ENCODE measurements around the gene MDK.

MDK gene

DNA sequence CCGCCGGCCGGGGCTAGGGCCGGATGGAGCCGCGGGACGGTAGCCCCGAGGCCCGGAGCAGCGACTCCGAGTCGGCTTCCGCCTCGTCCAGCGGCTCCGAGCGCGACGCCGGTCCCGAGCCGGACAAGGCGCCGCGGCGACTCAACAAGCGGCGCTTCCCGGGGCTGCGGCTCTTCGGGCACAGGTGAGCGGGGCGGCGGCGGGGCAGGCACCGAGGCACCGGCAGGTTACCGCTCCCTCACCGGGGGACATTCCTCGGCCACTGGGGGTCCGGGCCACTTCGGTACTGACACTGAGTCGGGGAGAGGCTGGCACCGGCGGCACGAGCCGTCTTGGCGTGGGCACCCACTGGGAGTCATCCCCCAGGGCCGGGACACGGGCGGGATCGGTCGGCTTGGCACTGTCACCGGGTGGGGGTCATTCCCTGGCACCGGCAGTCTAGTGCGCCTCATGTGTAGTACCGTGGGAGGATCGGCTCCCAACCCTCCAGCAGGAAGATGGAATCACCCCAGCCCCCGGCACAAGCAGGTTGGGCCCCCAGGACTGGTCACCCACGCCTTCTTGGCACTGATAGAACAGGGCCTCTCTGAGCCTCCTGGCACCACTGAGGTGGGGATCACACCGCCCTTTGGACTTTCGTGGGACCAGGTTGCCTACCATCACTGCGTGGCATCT, 33.7 kb upstream of the MDK start:
- no peak for DNase-seq (ENCODE audit: low read depth)

DNA sequence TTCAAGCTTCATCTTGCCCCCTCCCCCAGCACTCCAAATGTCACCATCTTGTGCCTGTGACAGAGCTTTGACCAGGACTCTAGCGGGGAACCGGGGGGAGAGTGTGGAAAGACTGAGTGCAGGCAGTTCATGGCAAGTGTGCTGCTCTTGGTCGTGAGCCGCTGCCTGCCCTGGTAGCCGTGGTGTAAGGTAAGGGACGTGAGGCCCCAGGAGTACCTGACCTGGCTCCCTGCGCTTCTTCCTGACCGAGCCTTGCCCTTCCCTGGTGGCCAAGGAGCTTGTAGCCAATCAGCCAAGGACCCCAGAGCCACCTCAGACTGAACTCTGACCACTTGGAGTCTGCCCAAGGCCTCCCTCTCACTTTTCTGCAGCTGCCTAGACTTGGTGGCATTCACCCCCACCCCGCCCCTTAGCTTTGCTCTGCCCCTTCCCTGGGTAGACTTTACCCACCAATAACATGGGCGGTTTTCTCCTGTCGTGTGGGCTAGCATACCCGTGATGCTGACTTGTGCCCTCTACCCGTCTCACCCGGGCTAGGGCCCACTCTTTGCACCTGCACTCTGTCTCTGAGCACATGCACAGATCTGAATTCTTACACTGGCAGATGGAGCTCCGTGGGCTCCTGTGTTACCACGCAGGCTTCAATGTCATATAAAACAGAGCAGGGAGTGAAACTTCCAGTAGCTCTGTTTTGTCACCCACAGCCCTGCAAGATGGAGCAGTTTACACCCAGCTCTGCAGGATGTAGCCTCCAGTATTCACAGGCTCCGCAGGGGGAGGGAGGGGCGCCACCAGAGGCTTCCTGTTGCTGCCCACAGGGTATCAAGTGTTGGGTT, 32.7 kb upstream of the MDK start:
- DNase-seq (ENCODE audit: low read depth): no peak

DNA sequence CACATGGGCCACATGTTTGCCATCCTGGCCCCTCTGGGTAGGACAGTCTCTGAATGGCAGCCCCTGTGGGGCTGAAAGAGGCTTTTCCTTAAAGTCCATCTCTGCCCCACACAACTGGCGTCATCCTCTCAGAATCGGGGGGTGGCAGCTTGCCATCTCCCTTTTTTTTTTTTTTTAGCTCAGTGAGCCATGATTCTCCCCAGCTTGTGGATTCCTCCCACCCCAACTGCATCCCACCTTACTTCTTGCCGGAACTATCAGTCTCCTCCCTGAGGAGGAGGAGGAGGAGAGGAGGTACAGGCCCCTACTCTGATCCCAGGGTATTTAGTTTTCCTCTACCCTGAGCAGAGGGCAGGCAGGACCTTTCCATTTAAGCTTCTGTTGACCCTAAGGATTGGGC, 30.8 kb upstream of the MDK start:
- DNase-seq (ENCODE audit: low read depth): no peak

DNA sequence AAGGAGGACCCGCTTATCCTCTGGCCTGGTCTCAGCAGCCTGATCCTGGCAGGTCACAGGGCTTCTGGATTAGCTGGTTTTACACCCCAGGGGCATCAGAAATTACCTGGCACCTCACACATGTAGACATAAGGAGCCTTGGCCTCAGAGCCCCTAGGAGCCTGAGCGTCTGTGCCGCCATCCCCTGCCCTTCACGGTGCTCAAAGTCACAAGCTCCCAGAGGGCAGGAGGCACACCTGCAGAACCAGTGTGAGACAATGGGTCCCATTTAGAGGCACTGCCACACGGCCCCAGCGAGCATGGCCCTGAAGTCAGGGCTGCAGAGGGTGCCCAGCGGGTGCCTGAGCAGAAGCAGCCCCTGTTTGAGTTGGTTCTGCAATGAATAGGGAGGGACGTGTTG, 30.3 kb upstream of the MDK start:
- no peak for DNase-seq (ENCODE audit: low read depth)

DNA sequence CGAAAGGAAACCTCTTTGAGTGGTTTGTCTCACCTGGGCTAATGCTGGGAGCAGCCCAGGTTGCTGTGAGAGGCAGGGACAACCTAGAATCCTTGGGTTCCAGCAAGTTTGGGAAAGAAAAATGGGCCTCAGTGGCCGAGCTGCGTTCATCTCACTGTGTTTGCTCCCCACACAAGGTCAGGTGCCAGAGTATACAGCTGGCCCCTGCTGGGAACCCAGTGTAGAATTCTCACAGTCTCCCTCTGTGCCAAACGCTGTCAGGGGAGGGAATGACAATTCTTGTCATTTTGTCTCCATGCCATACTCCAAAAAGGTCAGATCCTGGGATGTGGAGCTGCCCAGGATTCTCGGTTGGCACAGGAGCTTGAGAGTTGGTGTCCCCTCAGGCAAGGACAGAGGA, 29.9 kb upstream of the MDK start:
- no peak for DNase-seq (ENCODE audit: low read depth)

DNA sequence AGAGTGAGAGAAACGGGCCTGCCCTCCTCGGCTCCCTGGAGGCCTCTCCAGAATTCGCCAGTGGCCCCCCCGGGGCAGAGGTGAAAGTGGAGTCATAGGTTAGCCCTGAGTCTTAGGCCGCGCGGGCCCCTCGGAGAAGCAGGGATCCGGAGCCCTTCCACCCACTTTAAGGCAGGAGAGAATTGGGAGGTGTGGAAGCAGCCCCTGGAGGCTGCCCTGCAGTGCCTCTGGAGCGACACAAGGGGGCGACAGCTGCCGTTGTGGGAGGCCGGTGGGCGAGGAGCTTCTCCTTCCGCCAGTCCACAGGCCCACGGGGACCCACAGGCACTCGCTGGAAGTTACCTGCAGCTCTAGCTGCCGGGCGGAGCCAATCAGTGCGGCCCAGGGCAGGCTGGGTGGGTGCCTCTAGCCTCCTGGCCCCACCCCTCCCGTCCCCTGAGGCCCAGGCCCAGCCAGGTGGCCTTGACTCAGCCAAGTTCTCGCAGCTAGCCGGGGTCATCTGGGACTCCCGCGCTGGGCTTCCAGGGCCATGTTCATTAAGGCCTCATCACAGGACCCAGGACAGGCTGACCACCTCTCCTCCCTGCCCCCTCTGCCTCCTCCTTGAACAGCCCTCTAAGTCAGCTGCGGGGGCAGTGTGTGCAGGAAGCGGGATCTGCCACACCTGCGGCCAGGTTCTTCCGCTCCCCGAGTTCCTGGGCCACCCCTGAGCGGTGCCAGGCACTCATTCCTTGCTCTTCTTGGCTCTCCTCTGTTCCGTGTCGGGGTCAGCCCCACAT, 29.2 kb upstream of the MDK start:
- no peak for DNase-seq (ENCODE audit: low read depth)

DNA sequence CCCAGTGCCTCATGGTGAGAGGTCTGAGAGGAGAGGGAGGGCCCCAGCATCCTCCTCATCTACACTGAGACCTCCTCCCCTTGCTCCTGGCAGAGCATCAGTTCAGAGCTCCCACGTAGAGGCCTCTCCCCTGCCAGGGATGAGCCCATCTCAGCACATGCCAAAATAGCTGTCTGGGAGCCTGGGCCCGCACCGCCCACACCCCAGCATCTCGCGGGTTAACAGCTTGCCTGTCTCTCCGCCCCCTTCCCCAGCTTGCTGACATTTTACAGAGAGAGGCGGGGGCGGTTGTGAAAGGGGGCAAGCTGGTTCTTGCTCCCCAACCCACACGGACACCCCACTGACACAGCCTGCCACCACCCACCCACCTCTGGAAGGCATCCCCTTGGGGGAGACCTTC, 27.8 kb upstream of the MDK start:
- no peak for DNase-seq (ENCODE audit: low read depth)

DNA sequence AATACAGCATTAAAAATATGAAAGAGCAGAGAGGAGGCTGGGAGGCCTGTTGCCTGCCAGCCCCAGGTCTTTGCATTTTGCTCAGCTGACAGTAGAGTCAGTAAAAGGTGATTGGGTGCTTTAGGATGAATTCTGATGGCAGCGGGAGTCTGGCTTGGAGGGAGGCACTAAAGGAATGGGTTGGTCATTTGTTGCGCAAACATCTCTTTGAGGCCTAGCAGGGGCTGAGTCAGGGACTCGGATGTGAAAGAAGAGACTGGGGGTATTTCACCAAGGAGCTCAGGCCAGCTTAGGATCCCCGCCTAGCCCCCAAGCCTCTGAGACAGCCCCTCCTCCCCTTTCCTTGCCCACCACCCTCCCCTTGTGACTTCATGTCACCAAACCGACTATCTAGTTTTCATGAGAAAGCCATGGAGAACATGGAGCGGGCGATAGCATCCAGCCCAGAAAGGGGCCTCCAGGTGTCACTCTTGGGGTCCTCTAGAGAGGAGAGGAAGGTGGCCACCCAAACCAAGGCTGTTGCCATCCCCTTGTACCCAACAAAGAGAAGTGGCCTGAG, 24.5 kb upstream of the MDK start:
- no peak for DNase-seq (ENCODE audit: low read depth)

DNA sequence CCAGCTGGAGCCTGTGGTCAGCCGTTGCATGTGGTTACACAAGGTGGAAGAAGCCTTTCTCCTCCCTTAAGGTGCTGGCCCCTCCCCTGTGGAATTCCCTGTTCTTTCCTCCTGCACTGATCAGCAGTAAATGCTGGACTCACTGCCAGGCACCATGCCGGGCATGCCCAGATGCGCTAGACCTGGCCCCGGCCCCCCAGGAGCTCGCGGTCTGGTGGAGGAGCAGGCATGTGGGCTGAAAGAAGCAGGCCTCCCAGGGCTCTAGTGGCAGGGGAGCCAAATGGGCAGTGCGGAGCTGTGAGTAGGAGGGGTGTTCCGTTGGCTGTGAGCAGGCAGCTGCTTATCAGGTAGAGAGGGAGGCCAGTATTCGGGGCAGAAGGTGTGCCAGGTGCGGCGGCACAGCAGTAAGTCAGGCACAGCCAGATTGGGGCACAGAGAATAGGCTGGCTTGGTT, 24.0 kb upstream of the MDK start:
- no peak for DNase-seq (ENCODE audit: low read depth)

DNA sequence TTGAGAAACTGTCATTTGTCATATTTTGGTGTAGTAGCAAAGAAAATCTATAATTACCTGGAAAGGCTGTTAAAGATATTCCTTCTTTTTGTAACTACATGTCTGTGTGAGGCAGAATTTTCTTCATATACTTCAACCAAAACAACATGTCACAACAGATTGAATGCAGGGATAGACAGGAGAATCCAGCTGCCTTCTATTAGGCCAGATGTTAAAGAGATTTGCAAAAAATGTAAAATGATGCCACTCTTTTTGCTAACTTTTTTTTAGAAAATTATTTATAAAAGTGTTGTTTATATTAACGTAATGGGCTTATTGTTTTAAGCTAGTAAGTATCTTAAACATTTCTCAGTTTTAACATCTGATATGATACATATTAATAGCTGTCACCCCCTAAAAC, 21.5 kb upstream of the MDK start:
- DNase-seq (ENCODE audit: low read depth): no peak

DNA sequence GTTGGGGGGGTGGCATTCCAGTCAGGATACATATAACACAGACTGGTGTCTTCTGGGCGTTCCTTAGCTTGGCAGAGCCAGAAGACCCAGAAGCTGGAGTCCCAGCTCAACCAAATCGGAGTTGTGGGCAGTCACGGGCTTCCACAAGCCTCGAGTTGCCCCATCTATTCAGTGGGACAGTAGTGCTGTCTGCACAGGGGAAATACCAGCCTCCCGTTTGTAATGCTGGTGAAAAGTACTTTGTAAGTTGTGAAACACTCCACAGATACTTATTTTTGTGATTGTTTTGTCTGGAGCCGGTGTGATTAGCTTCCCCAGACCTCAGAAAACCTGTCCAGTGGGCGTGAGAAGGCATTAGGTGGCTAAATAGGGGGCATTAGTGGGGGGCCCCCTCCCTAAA, 20.6 kb upstream of the MDK start:
- DNase-seq (ENCODE audit: low read depth): no peak

DNA sequence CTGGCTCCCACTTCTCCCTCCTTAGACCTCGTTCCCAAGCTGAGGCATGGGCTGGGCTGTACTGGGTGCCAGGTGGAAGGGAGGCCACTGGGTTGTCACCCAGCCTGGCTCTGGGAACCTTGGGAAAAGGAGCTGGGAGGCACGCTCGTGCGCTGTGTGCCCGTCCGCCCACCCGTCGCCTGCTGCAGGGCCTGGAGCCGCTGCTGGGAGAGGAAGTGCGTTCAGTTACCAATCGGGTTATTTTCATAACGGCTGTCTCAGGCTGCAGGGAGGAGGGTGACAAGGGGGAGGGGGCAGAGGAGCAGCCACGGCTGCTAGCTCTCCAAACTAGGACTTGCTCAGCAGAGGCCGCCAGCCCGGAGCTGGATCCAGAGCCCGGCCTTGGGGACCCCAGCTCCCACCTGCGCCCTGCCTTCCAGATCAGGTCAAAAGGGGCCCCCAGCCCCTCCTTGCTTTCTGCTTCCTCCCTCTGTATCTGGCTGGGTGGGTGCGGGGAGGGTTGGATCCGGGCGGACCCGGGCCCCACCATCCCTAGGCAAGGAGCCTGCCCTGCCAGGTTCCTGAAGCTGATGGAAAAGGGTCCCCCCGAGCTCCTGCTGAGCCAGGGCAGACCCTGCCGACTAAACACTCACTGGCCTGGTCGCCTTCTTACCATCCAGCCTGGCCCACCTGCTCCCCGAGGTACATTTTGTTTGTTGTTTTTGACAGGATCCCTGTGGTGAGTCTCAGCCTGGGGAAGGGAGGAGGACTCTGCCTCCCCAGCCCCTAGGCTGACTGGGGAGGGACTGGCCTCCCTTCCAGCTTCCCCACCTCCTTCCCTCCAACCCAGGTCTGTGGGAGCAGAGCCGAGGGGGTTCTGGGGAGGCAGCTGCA, 19.9 kb upstream of the MDK start:
- DNase-seq (ENCODE audit: low read depth): no peak

DNA sequence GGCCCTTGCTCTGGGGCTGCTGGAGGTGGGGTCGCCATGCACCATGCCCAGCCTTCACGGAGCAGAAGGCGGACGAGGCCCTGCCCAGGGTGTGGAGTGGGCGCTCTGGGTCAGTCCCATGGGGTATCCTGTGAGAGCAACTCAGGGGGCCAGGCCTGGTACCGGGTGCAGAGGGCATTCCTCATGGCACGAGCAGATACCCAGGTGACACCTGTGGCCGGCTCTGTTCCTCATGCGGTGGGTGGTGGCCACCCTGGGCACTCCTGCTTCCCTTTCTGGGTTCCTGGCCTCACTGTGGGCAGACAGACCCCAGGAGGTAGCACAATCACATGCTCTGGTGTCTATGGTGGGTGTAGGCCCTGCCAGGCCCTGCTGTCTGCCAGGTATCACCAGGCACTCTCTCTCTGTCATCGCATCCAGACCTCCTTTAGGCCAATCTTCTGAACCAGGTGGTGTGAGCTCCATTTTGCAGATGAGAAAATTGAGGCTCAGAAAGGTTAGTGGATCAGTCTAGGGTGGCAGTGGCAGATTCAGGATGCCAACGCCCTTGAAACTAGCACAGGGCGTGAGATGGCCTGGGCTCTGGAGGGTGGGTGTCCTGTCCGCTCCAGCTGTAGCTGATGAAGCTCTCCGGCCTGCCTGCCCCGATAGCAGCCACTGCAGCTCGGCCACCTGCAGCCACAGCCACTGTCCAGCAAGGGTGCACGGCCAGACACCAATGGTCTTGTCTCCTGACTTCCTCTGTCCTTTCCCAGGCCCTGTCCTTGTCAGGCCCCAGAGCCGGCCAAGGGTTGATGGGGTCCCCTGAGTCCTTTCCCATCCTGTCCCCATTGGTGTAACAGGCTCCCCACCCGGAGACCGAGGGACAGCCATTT, 19.1 kb upstream of the MDK start:
- DNase-seq (ENCODE audit: low read depth): no peak

DNA sequence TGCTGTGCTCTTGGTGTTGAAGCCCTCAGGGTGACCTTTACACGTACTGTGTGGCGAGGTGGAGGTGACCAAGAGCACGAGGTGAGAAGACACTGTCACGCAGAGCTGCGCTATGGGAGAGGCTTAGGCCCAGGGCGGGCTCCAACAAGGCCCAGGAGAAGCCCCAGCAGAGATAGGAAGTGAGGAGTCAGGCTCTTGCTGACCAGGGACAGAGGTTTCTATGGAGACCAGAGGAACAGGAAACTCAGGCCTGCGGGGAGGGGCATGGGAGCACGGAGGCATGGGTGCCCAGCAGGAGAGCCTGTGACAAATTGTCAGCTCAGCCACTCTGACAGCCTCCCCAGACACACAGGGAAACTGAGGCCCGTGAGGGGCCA, 18.4 kb upstream of the MDK start:
- no peak for DNase-seq (ENCODE audit: low read depth)

DNA sequence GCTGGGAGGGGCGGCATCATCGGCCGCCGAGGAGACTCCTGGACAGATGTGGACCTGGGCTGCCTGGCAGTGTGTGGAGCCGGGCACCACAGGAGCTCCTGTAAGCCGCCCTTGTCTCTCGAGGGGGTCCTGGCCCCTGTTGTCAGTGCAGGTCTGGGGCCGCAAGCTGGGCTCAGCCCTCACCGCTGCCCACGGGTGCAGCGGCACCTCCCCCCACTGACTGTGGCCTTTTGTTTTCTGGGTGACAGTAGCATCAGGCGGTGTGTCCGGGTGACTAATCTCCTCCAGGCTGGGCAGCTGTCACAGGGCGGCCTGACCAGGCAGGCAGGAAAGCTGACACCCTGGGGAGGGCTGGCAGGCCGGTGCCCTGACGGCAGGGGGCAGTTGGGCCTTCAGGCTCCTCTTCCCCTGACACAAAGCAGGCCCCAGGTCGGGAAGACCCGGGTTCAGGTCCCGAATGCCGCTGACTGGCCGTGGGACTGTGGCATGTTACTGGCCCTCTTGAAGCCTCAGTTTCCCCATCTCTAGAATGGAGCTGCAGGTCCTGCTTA, 17.9 kb upstream of the MDK start:
- no peak for DNase-seq (ENCODE audit: low read depth)

DNA sequence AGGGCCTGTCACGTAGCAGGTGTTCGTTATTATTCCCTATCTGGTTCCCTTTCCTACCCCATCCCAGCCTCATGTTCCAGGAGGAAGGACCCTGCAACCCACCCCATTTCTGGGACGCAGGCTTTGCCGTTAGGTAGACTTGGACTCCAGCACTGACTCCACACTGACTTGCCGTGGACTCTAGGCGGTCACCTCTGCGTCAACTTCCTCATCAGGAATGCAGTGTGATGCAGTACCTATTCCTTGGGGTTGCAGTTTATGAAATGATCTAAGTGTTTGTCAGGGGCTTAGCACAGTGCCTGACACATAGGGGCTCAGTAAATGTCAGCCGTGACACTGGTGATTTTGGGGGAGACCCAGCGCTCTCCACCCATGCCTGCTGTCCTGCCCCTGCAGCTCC, 17.4 kb upstream of the MDK start:
- DNase-seq (ENCODE audit: low read depth): no peak

DNA sequence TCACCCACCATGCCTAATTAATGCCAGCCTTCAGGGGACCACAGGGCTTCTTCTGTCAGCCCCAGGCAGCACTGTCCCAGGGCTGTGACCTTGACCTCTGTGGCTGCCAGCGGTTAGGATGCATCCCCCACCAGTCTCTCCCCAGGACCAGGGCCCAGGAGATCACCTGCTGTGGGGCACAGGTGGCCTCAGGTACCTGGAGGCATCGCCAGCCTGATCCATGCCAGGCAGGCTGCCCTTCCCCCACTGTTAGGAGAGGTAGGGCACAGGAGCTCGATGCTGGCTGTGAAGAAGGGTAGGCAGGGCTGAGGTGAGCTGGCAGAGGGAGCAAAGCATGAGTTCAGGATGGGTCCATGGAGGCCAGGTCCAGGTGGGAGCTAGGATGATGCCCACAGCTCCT, 16.7 kb upstream of the MDK start:
- DNase-seq (ENCODE audit: low read depth): no peak

DNA sequence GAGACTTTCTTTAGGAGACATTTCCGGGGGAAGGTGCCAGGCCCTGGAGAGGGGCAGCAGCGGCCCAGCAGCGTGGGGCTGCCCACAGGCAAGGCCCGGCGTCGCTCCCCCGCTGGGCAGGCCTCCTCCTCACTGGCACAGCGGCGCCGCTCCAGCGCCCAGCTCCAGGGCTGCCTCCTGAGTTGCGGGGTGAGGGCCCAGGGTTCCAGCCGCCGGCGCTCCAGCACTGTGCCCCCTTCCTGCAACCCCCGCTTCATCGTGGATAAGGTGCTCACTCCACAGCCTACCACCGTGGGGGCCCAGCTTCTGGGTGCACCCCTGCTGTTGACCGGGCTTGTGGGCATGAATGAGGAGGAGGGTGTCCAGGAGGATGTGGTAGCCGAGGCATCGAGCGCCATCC, 15.2 kb upstream of the MDK start:
- DNase-seq (ENCODE audit: low read depth): no peak

DNA sequence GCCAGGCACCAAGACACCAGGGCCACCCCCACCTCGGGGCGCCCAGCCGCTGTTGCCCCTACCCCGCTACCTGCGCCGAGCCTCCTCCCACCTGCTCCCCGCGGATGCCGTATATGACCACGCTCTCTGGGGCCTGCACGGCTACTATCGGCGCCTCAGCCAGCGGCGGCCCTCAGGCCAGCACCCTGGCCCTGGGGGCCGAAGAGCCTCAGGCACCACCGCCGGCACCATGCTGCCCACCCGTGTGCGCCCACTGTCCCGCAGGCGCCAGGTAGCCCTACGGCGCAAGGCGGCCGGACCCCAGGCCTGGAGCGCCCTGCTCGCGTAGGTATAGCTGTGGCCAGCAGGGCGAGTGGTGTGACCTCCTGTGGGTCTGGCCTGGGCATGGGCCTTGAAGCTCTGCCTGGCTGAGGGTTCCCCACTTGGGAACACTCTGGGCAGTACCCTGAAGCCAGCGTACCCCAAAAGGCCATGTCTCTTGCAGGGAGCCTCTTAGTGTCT, 14.8 kb upstream of the MDK start:
- DNase-seq (ENCODE audit: low read depth): no peak

DNA sequence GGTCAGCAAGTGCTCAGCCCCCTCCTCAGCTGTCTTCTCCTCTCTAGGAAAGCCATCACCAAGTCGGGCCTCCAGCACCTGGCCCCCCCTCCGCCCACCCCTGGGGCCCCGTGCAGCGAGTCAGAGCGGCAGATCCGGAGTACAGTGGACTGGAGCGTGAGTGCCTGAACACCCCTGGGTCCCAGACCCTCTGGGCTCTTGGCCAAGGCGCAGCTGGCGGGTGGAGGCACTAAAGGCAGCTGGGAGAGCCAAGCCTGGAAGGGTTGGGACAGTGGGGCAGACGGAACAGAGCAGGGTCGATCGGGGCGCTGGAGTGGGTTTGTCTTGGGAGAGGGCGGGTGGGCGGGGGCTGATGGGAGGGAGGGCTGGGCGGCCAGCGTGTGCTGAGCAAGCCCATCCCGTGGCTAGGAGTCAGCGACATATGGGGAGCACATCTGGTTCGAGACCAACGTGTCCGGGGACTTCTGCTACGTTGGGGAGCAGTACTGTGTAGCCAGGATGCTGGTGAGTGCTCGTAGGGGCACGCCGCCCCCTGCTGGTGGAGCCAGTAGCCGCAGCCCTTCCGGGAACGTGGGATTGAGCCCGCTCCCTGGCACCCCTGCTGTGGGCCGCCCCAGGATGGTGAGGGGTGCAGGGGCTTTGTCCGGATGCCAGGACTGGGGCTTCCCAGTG, 14.1 kb upstream of the MDK start:
- DNase-seq (ENCODE audit: low read depth): no peak

All from non-pigmented ciliary epithelial cell (primary cell).